Muscle of leg (tissue), 11 donors: ENCODE measurements around the gene VPS25. TPM values are rescaled to one million over a fixed set of nuclear protein-coding genes. Genes with fewer than 3 reads are reported as not detected.

Experiments used
- DNase-seq: peaks from one replicate; pipeline ENCODE4 v3.0.0; 2013
- H3K27ac ChIP-seq: one replicate; pipeline ENCODE4 v1.5.1; 2013; ENCODE audit warnings: mild to moderate bottlenecking, low read length, control low read depth
- H3K27me3 ChIP-seq: one replicate; pipeline ENCODE4 v1.6.1; 2013; ENCODE audit warnings: low read length; ENCODE audit not compliant: control insufficient read depth, insufficient read depth
- H3K36me3 ChIP-seq: one replicate; pipeline ENCODE4 v1.6.1; 2013; ENCODE audit warnings: low read length; ENCODE audit not compliant: control insufficient read depth, insufficient read depth
- H3K4me1 ChIP-seq: one replicate; pipeline ENCODE4 v1.6.1; 2013; ENCODE audit warnings: low read length; ENCODE audit not compliant: control insufficient read depth, insufficient read depth
- H3K4me3 ChIP-seq: one replicate; pipeline ENCODE4 v1.5.1; 2013; ENCODE audit warnings: low read length, control low read depth
- H3K9me3 ChIP-seq: replicated peaks from 2 replicates; pipeline ENCODE4 v1.6.1; 2013; ENCODE audit warnings: low read depth, low read length; ENCODE audit not compliant: control insufficient read depth
- whole genome bisulfite sequencing: methylation state at CpG from one replicate; pipeline ENCODE4 v1.1.5; 2013; ENCODE audit warnings: missing lambda C conversion rate; ENCODE audit not compliant: insufficient coverage; 5-methylcytosine and 5-hydroxymethylcytosine counted together
- polyA plus RNA-seq, 8 donors: library from polyadenylated mRNA; unstranded; fragments of 120-200 nt; gene quantifications; one replicate each; pipeline versions ENCODE4 v1.2.1 to v1.2.3, GENCODE V29; 2013; ENCODE audit warnings: inconsistent platforms in 1 of 8, low replicate concordance in 1 of 8; ENCODE audit not compliant: insufficient read length in 8 of 8, insufficient read depth in 1 of 8
- total RNA-seq: library from RNA; stranded (reverse); fragments of 120-200 nt; gene quantifications from one replicate; pipeline ENCODE4 v1.2.4, GENCODE V29; 2013

VPS25 gene
- total and polyA plus RNA-seq, 9 donors, result 28.7 to 41.0 (median 33.5) TPM

GRCh38 chr17:42780851-42781638 is 7.8 kb downstream of the VPS25 start:
- Histone ChIP-seq H3K27me3 (peaks cover 67% of the 10 kb centered on the region), H3K27ac (no peak overlapping the region), H3K36me3 (peaks cover 32% of the 10 kb centered on the region), H3K4me1 (peaks cover 15% of the 10 kb centered on the region), H3K4me3 (peak overlapping the region; percentile 29), H3K9me3 (no peaks in the 10 kb centered on the region)
- 5% methylated on average over 39 of the region's 39 CpGs for WGBS
- DNase-seq, result no peak

GRCh38 chr17:42781639-42782165 is 8.5 kb downstream of the VPS25 start:
- Histone ChIP-seq H3K36me3 (peaks cover 26% of the 10 kb centered on the region), H3K9me3 (no peaks in the 10 kb centered on the region), H3K27ac (no peak overlapping the region), H3K4me1 (peaks cover 15% of the 10 kb centered on the region), H3K4me3 (no peak overlapping the region), H3K27me3 (peaks cover 73% of the 10 kb centered on the region)
- WGBS, result 40% methylated on average over 4 of the region's 10 CpGs
- DNase-seq, result no peak

GRCh38 chr17:42782166-42783061 is 9.2 kb downstream of the VPS25 start:
- H3K27ac ChIP-seq, result no peak overlapping the region
- peaks cover 79% of the 10 kb centered on the region for H3K27me3 ChIP-seq
- H3K9me3 ChIP-seq, result no peaks in the 10 kb centered on the region
- peaks cover 15% of the 10 kb centered on the region for H3K4me1 ChIP-seq
- no peak overlapping the region for H3K4me3 ChIP-seq
- WGBS, result 23% methylated on average over 19 of the region's 29 CpGs
- no peak for DNase-seq
- H3K36me3 ChIP-seq, result peaks cover 21% of the 10 kb centered on the region

- peaks cover 15% of the 10 kb centered on the region for H3K4me1 ChIP-seq
- no peak for DNase-seq
- no peaks in the 10 kb centered on the region for H3K9me3 ChIP-seq
- no peak overlapping the region for H3K4me3 ChIP-seq
- H3K27me3 ChIP-seq, result peaks cover 87% of the 10 kb centered on the region
- no peak overlapping the region for H3K27ac ChIP-seq
- peaks cover 13% of the 10 kb centered on the region for H3K36me3 ChIP-seq
- WGBS, result 24% methylated on average over 9 of the region's 9 CpGs
These were observed 10.0 kb downstream of the VPS25 start for GRCh38 chr17:42783062-42783790.

GRCh38 chr17:42783791-42784138 is 10.5 kb downstream of the VPS25 start:
- Histone ChIP-seq H3K4me3 (no peak overlapping the region), H3K9me3 (no peaks in the 10 kb centered on the region), H3K27me3 (peaks cover 92% of the 10 kb centered on the region), H3K36me3 (peaks cover 8% of the 10 kb centered on the region), H3K4me1 (peaks cover 15% of the 10 kb centered on the region), H3K27ac (no peak overlapping the region)
- 14% methylated on average over 21 of the region's 22 CpGs for WGBS
- no peak for DNase-seq

GRCh38 chr17:42784409-42784808 is 11.2 kb downstream of the VPS25 start:
- Histone ChIP-seq H3K4me1 (peaks cover 15% of the 10 kb centered on the region), H3K4me3 (no peak overlapping the region), H3K36me3 (peaks cover 1% of the 10 kb centered on the region), H3K9me3 (no peaks in the 10 kb centered on the region), H3K27ac (no peak overlapping the region), H3K27me3 (peaks cover 90% of the 10 kb centered on the region)
- no peak for DNase-seq
- 21% methylated on average over 16 of the region's 25 CpGs for WGBS

GRCh38 chr17:42784811-42785592 is 11.8 kb downstream of the VPS25 start:
- Histone ChIP-seq H3K4me3 (no peak overlapping the region), H3K4me1 (peaks cover 13% of the 10 kb centered on the region), H3K36me3 (no peaks in the 10 kb centered on the region), H3K27me3 (peaks cover 84% of the 10 kb centered on the region), H3K9me3 (no peaks in the 10 kb centered on the region), H3K27ac (no peak overlapping the region)
- 13% methylated on average over 45 of the region's 52 CpGs for WGBS
- DNase-seq, result no peak

- no peak for DNase-seq
- Histone ChIP-seq H3K4me3 (no peak overlapping the region), H3K4me1 (peaks cover 3% of the 10 kb centered on the region), H3K27ac (no peak overlapping the region), H3K9me3 (no peaks in the 10 kb centered on the region), H3K27me3 (peaks cover 68% of the 10 kb centered on the region), H3K36me3 (no peaks in the 10 kb centered on the region)
- 87% methylated on average over 11 of the region's 11 CpGs for WGBS
These were observed 14.0 kb downstream of the VPS25 start for GRCh38 chr17:42787266-42787665.

- H3K4me1 ChIP-seq, result peaks cover 2% of the 10 kb centered on the region
- H3K27ac ChIP-seq, result no peak overlapping the region
- no peak overlapping the region for H3K4me3 ChIP-seq
- H3K27me3 ChIP-seq, result peaks cover 22% of the 10 kb centered on the region
- H3K36me3 ChIP-seq, result peaks cover 19% of the 10 kb centered on the region
- no peaks in the 10 kb centered on the region for H3K9me3 ChIP-seq
- no CpG with 5 or more reads among the region's 2 CpGs for WGBS
- DNase-seq, result no peak
These were observed 18.7 kb downstream of the VPS25 start for GRCh38 chr17:42791948-42792347.
